GM19238 (cell line): ENCODE data around the gene PLGLB1.
"Not testable (repeated sequence)": the region's sequence is repeated elsewhere in the genome, so short reads cannot be mapped to it uniquely, and the experiment has no call there.

Experiments
- DNase-seq: peaks from one replicate; pipeline ENCODE4 v3.0.0; 2011; ENCODE audit warnings: low spot score; ENCODE audit not compliant: insufficient read length

Gene PLGLB1

GRCh38 chr2:87021744-87022143, at the start of gene PLGLB1:
Gene PLGLB1 (minus strand): TSS chr2:87021844. CDS start chr2:87021783, 61 bp downstream.
- DNase-seq = not testable (repeated sequence)

DNA sequence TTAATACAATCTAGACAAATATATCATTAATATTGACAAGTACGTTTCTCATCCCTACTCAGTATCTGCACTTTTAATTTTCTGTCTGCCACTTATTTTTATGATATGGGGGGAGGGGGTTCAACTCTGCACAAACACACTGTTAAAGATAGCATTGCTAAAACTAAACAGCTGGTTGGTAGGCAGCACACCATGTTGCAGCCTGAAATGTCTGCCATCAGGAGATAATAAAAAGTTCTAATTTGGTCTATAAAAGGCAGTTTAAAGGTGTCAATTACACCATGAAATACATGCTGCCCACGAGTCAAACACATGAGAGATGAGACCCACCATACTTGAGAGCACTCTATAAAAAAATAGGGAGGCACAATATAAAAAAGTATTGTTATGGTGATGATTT, 42.7 kb upstream of the PLGLB1 start:
- not testable (repeated sequence) for DNase-seq

- not testable (repeated sequence) for DNase-seq
Observed at GRCh38 chr2:87063431-87063830, 41.8 kb upstream of the PLGLB1 start.

GRCh38 chr2:87061519-87061918, 39.9 kb upstream of the PLGLB1 start:
- DNase-seq = not testable (repeated sequence)

GRCh38 chr2:87057606-87058005, 36.0 kb upstream of the PLGLB1 start:
- DNase-seq = not testable (repeated sequence)

DNA sequence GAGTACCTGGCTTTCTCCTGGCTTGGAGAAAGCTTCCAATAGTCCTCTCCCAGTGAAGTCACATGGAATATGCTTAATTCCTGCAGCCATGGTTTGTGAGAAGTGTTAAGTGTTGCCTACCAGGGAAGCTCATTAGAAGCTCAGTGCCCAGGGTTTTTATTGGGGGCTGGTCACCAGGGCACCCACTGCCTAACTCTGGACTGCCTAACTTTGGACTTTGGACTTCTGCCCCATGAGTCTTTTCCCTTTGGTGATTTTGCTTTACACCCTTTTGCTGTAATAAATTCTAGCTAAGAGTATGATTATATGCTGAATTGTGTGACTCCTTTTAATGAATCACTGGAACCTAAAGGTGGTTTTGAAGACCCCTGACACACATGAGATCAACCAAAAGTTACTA, 35.2 kb upstream of the PLGLB1 start:
- not testable (repeated sequence) for DNase-seq

DNA sequence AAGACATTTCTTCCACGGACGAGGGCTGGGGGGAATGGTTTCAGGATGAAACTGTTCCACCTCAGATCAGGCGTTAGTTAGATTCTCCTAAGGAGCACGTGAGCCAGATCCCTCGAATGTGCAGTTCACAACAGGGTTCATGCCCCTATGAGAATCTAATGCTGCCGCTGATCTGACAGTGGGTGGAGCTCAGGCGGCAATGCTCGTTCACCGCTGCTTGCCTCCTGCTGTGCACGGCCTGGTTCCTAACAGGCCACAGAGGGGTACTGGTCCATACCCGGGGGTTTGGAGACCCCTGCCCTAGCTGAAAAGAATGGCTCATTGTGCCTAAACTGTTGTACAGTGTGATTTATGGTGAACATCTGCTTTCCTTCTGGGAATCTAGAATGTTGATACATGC, 34.8 kb upstream of the PLGLB1 start:
- not testable (repeated sequence) for DNase-seq

DNA sequence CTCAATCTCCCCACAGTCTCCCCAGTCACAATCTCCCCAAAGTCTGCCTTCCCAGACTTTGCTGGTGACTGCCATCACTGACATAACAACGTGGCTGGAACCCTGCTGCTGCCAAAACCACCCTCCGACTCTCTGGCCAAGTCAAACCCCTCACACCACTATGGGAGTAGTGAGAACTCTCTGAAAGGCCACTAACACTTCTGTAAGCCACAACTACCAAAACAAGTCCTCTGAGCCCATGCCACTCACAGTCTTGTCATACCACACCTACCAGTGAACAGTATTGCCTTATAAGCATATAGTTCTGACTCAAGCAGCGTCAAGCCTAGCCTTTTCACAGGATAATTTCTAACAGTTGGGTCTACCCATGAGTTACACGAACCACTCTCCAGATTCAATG, 32.7 kb upstream of the PLGLB1 start:
- DNase-seq = not testable (repeated sequence)

DNA sequence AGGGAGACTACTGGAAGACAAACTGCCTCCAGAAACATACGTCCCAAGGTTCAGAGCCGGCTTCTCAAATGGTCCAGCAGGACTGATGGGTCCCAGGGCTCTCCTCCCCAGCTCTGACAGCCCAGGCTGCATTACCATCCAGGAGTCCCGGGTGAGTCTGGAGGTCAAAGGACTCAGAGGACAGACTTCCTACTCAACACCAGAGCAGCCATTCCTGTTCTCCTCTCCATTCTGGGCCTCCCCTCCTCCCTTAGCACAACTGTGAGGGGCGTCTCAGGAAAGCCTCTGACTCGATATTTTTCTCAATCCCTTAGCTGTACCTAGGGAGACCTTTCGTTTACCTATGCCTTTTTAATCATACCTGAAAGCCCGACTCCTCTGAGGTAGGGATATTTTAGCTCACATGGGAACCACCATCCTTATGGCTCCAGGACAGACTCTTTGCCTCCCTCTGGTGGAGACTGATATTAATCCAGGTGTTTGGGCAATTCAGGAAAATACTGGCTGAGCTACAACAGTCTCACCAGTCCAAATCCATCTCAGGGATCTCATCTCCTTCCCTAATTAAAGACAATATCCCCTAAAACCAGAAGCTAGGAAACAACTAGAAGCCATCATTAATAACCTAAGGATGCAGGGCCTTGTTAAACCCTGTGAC, 19.8 kb upstream of the PLGLB1 start:
- DNase-seq = not testable (repeated sequence)

DNA sequence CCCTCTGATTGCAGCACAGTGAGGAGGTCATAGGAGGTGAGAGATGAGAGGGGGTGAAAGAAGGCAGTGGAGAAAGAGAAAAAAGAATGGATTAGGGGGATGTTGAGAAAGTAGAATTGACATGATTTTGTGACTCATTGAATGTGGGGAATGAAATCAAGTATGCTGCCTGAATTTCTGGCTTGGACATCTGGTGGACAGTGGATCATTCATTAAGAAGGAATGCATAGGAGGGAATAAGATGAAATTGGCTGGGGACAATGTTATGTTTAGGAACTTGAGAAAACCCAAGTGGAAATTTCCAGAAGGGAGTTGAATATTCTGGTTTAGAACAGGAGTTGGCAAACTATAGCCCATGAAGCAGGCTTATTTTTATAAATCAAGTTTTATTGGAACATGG, 7.0 kb upstream of the PLGLB1 start:
- not testable (repeated sequence) for DNase-seq

DNA sequence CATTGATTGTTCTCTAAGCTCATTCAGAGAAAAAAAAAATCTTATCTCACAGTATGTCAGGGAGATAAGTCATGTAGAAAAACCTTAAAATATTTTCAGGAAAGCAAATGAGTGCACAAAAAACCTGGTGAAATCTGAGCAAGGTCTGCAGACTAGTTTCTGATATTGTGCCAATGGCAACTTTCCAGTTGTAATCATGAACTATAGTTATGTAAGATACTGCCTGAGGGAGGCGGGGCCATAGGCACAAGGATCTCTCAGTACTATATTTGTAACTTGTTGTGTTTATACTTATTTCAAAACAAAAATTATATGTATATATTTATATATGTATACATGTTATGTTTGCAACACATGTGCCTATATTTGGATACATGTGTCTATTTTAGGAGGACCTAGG, 5.2 kb upstream of the PLGLB1 start:
- not testable (repeated sequence) for DNase-seq

GRCh38 chr2:87025927-87026326, 4.3 kb upstream of the PLGLB1 start:
- DNase-seq = not testable (repeated sequence)

DNA sequence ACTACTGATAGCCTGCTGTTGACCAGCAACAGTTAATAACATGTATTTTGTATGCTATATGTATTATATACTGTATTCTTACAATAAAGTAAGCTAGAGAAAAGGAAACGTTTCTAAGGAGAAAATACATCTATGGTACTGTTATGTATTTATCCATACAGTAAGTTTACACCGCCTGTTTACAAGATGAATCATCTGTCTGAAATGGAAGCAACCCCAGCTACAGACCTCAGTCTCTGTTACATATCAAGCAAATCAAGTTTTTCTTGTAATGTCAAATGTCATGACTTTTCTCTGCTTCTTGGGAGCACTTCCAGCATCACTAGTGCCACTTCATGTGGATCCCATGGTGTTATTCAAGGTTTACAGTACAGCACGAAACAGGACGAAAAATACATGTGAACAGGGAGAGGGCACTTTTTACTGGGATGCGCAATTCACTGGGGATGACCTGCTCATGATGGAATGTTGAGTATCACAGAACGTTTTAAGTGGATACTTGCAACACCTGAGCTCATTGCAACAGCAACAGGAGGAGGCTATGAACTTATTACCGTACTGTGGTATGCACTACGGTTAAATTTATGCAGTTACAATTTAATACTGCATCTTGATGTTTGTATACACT, 2.5 kb upstream of the PLGLB1 start:
- DNase-seq = not testable (repeated sequence)

DNA sequence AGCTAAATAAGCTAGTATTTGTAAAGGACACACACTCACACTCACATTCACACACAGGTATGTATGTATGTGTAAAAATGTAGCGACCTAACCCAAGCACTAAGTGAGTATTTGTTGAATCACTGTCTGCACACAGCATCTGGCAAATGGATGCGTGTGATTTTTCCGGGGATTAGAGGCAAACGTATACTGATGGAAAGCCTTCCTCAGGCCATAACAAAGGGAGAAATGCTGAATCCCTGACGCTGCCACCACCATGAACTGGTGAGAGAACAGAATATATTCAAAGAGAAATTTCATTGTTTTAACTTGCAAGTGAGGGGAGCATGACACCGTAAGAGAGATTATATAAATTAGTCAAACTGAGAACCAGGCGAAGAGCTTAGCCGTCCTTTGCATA, 601 bp downstream of the PLGLB1 start:
- DNase-seq = not testable (repeated sequence)

DNA sequence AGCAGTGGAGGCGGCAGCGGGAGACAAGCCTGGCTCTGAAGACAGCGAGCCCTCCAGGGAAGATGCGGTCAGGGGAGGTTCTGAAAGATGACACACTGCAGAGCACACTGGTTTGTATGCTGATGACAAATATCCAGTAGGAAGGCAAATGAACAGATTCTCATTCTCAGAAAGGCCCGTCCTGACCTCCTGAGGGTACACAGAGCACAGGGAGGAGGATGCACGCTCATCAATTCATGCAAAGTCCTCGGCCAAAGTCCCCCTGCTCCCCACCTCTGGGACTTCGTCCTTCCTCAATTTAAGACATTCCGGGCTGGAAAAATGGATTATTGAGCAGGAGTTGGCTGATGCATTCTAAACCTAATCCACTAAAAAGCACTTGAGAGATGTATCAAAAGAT, 2.6 kb downstream of the PLGLB1 start:
- DNase-seq = not testable (repeated sequence)

GRCh38 chr2:87014489-87015169, 7.0 kb downstream of the PLGLB1 start:
- not testable (repeated sequence) for DNase-seq

DNA sequence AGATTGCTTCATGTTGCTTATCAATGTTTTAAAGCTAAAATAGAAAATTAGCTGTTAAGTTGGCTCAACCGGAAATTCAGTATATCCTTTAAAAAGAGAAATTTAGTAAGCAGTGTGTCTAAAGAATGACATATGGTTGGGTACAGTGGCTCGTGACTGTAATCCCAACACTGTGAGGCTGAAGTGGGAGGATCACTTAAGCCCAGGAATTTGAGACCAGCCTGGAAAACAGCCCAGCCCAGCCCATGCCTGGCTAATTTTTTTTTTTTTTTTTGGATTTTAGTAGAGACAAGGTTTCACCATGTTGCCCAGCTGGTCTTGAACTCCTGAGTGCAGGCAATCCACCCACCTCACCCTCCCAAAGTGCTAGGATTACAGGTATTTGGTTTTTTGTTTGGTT, 17.2 kb downstream of the PLGLB1 start:
- DNase-seq = not testable (repeated sequence)
